Chondrocyte (in vitro differentiated cells): ENCODE measurements around the gene SORCS1. TPM values are rescaled to one million over a fixed set of nuclear protein-coding genes. Genes with fewer than 3 reads are reported as not detected.

Source experiments
- DNase-seq: peaks from one replicate; pipeline ENCODE4 v3.0.0; 2021; ENCODE audit warnings: mixed read lengths, low spot score
- H3K27ac Mint-ChIP-seq: one replicate; pipeline ENCODE4 v1.8.0; 2021; ENCODE audit warnings: mild to moderate bottlenecking, moderate library complexity, mixed read lengths; ENCODE audit not compliant: unreplicated experiment
- H3K27me3 Mint-ChIP-seq: 2 replicates; pipeline ENCODE4 v1.8.0; 2021; ENCODE audit warnings: low read depth, mixed read lengths
- H3K36me3 Mint-ChIP-seq: 2 replicates; pipeline ENCODE4 v1.8.0; 2021; ENCODE audit warnings: low read depth, mixed read lengths
- H3K4me1 Mint-ChIP-seq: 2 replicates; pipeline ENCODE4 v1.8.0; 2021; ENCODE audit warnings: low read depth, mild to moderate bottlenecking, mixed read lengths
- H3K4me3 Mint-ChIP-seq: one replicate; pipeline ENCODE4 v1.8.0; 2021; ENCODE audit warnings: mild to moderate bottlenecking, moderate library complexity, mixed read lengths; ENCODE audit not compliant: unreplicated experiment
- H3K9me3 Mint-ChIP-seq: 2 replicates; pipeline ENCODE4 v1.8.0; 2021; ENCODE audit warnings: low read depth, mixed read lengths
- total RNA-seq: library from RNA; stranded (reverse); gene quantifications from 3 replicates; pipeline ENCODE4 v1.2.1, GENCODE V29; 2021
- TF ChIP-seq, protein P1 (sequence below): fragments of 200-600 bp; sonication (generic); IDR thresholded peaks from 2 replicates; pipeline ENCODE4 v1.5.0; 2021; ENCODE audit warnings: antibody characterized with exemption, mild to moderate bottlenecking, moderate library complexity

SORCS1 gene
- total RNA-seq, 1 donor from 2014 or later, result not detected

- no peaks in the 10 kb centered on the region for H3K27me3 Mint-ChIP-seq
- no peak for DNase-seq
- H3K36me3 Mint-ChIP-seq, result no peaks in the 10 kb centered on the region
- TF ChIP-seq, protein P1, sequence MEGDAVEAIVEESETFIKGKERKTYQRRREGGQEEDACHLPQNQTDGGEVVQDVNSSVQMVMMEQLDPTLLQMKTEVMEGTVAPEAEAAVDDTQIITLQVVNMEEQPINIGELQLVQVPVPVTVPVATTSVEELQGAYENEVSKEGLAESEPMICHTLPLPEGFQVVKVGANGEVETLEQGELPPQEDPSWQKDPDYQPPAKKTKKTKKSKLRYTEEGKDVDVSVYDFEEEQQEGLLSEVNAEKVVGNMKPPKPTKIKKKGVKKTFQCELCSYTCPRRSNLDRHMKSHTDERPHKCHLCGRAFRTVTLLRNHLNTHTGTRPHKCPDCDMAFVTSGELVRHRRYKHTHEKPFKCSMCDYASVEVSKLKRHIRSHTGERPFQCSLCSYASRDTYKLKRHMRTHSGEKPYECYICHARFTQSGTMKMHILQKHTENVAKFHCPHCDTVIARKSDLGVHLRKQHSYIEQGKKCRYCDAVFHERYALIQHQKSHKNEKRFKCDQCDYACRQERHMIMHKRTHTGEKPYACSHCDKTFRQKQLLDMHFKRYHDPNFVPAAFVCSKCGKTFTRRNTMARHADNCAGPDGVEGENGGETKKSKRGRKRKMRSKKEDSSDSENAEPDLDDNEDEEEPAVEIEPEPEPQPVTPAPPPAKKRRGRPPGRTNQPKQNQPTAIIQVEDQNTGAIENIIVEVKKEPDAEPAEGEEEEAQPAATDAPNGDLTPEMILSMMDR, result no peak
- no peak overlapping the region for H3K4me3 Mint-ChIP-seq
- H3K4me1 Mint-ChIP-seq, result no peaks in the 10 kb centered on the region
- H3K9me3 Mint-ChIP-seq, result peaks cover 10% of the 10 kb centered on the region
- H3K27ac Mint-ChIP-seq, result no peak overlapping the region
Observed at GRCh38 chr10:106925191-106925590, 239.3 kb downstream of the SORCS1 start.

DNA sequence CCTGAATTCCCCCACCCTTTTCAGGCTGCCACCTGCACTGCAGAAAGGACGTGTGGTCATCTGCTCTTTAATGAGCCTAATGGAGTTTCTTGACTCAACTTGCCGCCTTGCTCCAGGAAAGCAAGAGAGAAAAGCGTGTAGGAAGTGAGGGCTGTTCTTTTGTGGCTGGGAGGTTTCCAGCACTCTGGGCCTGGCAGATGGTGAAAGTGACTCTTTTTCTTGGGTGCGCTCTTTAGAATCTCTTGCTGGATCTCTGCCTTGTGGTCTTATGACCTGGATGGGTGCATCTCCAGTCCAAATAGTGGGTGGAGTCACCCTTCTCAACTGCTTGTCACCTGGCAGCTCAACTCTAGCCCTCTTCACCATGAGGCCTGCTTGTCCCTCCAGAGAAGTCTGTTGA is 244.0 kb downstream of the SORCS1 start:
- TF ChIP-seq, protein P1, result no peak
- no peaks in the 10 kb centered on the region for H3K36me3 Mint-ChIP-seq

GRCh38 chr10:106919871-106920282 is 244.6 kb downstream of the SORCS1 start:
- Mint-ChIP-seq H3K4me3 (no peak overlapping the region), H3K9me3 (peaks cover 8% of the 10 kb centered on the region), H3K27me3 (no peaks in the 10 kb centered on the region), H3K4me1 (no peaks in the 10 kb centered on the region), H3K36me3 (no peaks in the 10 kb centered on the region), H3K27ac (no peak overlapping the region)
- TF ChIP-seq, protein P1, result no peak
- DNase-seq, result no peak

More for the DNA sequence above, 244.0 kb downstream of the SORCS1 start:
- DNase-seq, result no peak
- Mint-ChIP-seq H3K9me3 (peaks cover 8% of the 10 kb centered on the region), H3K4me3 (no peak overlapping the region), H3K27me3 (no peaks in the 10 kb centered on the region), H3K4me1 (no peaks in the 10 kb centered on the region), H3K27ac (no peak overlapping the region)

- Mint-ChIP-seq H3K27me3 (no peaks in the 10 kb centered on the region), H3K4me1 (no peaks in the 10 kb centered on the region), H3K4me3 (no peak overlapping the region), H3K9me3 (peaks cover 5% of the 10 kb centered on the region), H3K36me3 (no peaks in the 10 kb centered on the region), H3K27ac (no peak overlapping the region)
- TF ChIP-seq, protein P1, result no peak
- no peak for DNase-seq
Observed at GRCh38 chr10:106917452-106918055, 247.0 kb downstream of the SORCS1 start.

DNA sequence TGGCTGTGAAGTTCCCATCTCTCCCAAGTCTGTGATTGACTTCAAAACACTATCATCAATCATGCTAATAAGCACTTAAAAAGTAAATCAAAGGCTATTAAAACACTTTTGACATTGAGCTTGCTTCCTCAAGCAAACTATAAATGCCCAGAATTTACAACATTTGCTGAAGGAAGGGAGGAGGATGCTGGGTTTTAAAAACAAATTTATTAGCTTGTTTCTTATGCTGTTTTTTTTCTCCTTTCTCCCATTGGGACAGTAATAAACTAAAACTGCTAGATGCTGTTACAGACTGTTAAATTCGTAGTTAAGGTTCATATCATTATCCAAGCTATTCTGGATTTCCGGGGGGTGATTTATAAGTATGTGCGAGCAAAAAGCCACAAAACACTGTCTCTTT is 250.5 kb downstream of the SORCS1 start:
- Mint-ChIP-seq H3K4me3 (no peak overlapping the region), H3K27ac (no peak overlapping the region), H3K36me3 (no peaks in the 10 kb centered on the region), H3K4me1 (no peaks in the 10 kb centered on the region), H3K27me3 (no peaks in the 10 kb centered on the region), H3K9me3 (peaks cover 3% of the 10 kb centered on the region)
- DNase-seq, result no peak
- TF ChIP-seq, protein P1, result no peak
